SU-DHL-6 (cell line): Measurements from ENCODE around the gene CLCNKA.
"Not testable (repeated sequence)": the region's sequence is repeated elsewhere in the genome, so short reads cannot be mapped to it uniquely, and the experiment has no call there.

Source experiments
- H2AFZ ChIP-seq: fragments of 200-600 bp; sonication (generic); 2 replicates; pipeline ENCODE4 v1.6.1; 2014; ENCODE audit warnings: low read depth, mild to moderate bottlenecking, moderate library complexity, mixed read lengths, antibody characterized with exemption, low read length; ENCODE audit not compliant: severe bottlenecking
- H3F3A ChIP-seq: fragments of 200-600 bp; shearing (Covaris generic); 2 replicates; pipeline ENCODE4 v1.6.0; 2016; ENCODE audit warnings: antibody characterized with exemption, mild to moderate bottlenecking; ENCODE audit not compliant: insufficient read depth
- H3K27ac ChIP-seq: fragments of 200-600 bp; sonication (generic); 2 replicates; pipeline ENCODE4 v1.5.1; 2016; ENCODE audit warnings: low read depth, mild to moderate bottlenecking, low read length, moderate library complexity, mixed read lengths
- H3K27me3 ChIP-seq: fragments of 200-600 bp; sonication (generic), shearing (Covaris generic); 2 replicates; pipeline ENCODE4 v1.6.0; 2014; ENCODE audit warnings: mild to moderate bottlenecking, low read length
- H3K36me3 ChIP-seq: fragments of 200-600 bp; sonication (generic); 2 replicates; pipeline ENCODE4 v1.6.1; 2014; ENCODE audit warnings: mild to moderate bottlenecking, low read length, mixed read lengths
- H3K4me2 ChIP-seq: fragments of 300-600, 200-600 bp; shearing (Covaris generic), sonication (generic); 2 replicates; pipeline ENCODE4 v1.6.0; 2014; ENCODE audit warnings: low read length, low read depth, mild to moderate bottlenecking; ENCODE audit not compliant: poor library complexity, severe bottlenecking
- H3K4me3 ChIP-seq: fragments of 200-600 bp; sonication (generic); 2 replicates; pipeline ENCODE4 v1.5.1; 2014; ENCODE audit warnings: antibody characterized with exemption, low read length, mild to moderate bottlenecking, mixed read lengths; ENCODE audit not compliant: insufficient read depth, poor library complexity, severe bottlenecking
- H3K79me2 ChIP-seq: fragments of 200-600 bp; sonication (generic); 2 replicates; pipeline ENCODE4 v1.6.1; 2014; ENCODE audit warnings: mild to moderate bottlenecking, low read length, moderate library complexity; ENCODE audit not compliant: insufficient read depth
- H3K9ac ChIP-seq: fragments of 200-600 bp; sonication (generic); 2 replicates; pipeline ENCODE4 v1.7.0; 2014; ENCODE audit warnings: mild to moderate bottlenecking, low read length
- H3K9me2 ChIP-seq: fragments of 200-600 bp; sonication (generic); replicated peaks from 2 replicates; pipeline ENCODE4 v1.6.1; 2014; ENCODE audit warnings: low read length; ENCODE audit not compliant: insufficient read depth
- H3K9me3 ChIP-seq: fragments of 200-600 bp; sonication (generic); 2 replicates; pipeline ENCODE4 v1.6.1; 2014; ENCODE audit warnings: low read length, mixed read lengths; ENCODE audit not compliant: insufficient read depth
- H4K20me1 ChIP-seq: fragments of 200-600 bp; sonication (generic); 2 replicates; pipeline ENCODE4 v1.6.1; 2014; ENCODE audit warnings: low read depth, mild to moderate bottlenecking, antibody characterized with exemption, low read length, moderate library complexity, mixed read lengths
- EZH2phosphoT487 ChIP-seq: fragments of 200-600 bp; sonication (generic), shearing (Covaris generic); conservative IDR thresholded peaks from 2 replicates; pipeline ENCODE4 v1.6.1; 2018; ENCODE audit warnings: mild to moderate bottlenecking, antibody characterized with exemption, low read length, moderate library complexity, mixed read lengths
- TF ChIP-seq, protein P1 (sequence below): fragments of 200-600 bp; sonication (generic); IDR thresholded peaks from one replicate; pipeline ENCODE4 v1.5.1; 2017; ENCODE audit warnings: antibody characterized with exemption, mild to moderate bottlenecking, low read length, moderate library complexity; ENCODE audit not compliant: insufficient read depth, poor library complexity, severe bottlenecking

The CLCNKA gene

DNA sequence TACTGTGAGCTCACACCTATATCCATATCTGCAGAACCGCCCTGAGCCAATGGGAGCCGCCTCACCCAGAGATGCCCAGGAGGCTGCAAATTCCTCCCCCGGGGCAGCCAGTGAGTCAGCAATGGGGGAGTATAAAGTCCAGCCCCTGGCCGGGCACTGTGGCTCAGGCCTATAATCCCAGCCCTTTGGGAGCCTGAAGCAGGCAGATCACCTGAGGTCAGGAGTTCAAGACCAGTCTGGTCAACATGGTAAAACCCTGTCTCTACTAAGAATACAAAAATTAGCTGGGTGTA is 16.7 kb downstream of the CLCNKA start:
- H3K4me3 ChIP-seq: no peak overlapping the region
- H3K9me3 ChIP-seq: no peaks in the 10 kb centered on the region
- H3K79me2 ChIP-seq: no peaks in the 10 kb centered on the region
- H2AFZ ChIP-seq: no peak overlapping the region
- H4K20me1 ChIP-seq: no peaks in the 10 kb centered on the region
- H3K27me3 ChIP-seq: no peaks in the 10 kb centered on the region
- H3K27ac ChIP-seq: no peak overlapping the region
- no peaks in the 10 kb centered on the region for H3K36me3 ChIP-seq
- TF ChIP-seq EZH2phosphoT487: no peak
- TF ChIP-seq, protein P1, sequence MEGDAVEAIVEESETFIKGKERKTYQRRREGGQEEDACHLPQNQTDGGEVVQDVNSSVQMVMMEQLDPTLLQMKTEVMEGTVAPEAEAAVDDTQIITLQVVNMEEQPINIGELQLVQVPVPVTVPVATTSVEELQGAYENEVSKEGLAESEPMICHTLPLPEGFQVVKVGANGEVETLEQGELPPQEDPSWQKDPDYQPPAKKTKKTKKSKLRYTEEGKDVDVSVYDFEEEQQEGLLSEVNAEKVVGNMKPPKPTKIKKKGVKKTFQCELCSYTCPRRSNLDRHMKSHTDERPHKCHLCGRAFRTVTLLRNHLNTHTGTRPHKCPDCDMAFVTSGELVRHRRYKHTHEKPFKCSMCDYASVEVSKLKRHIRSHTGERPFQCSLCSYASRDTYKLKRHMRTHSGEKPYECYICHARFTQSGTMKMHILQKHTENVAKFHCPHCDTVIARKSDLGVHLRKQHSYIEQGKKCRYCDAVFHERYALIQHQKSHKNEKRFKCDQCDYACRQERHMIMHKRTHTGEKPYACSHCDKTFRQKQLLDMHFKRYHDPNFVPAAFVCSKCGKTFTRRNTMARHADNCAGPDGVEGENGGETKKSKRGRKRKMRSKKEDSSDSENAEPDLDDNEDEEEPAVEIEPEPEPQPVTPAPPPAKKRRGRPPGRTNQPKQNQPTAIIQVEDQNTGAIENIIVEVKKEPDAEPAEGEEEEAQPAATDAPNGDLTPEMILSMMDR: no peak
- no peaks in the 10 kb centered on the region for H3K9me2 ChIP-seq
- no peaks in the 10 kb centered on the region for H3F3A ChIP-seq
- H3K4me2 ChIP-seq: no peak overlapping the region
- no peak overlapping the region for H3K9ac ChIP-seq

DNA sequence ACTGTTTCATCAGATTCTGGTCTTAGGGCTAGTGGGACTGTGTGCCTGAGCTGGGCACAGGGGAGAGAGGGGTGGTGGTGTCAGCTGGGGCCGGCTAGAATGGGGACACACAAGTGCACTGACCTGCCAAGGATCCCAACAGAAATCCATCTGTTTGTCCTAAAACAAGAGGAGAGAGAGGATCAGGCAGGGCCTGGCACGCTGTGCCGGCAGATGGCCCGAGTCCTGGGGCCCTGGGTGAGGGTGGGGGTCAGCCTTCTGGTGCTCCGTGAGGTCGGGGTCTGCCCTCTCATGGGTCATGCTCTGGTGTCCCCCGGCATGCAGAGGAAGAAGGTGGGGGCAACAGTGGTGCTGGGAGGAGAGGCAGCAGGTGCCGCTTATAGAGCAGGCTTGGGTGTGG is 18.0 kb downstream of the CLCNKA start:
- H3K9ac ChIP-seq, H2AFZ ChIP-seq, H3K4me2 ChIP-seq, H3K4me3 ChIP-seq, H3F3A ChIP-seq, H3K9me3 ChIP-seq, H3K9me2 ChIP-seq, H3K36me3 ChIP-seq, H3K27ac ChIP-seq, H3K27me3 ChIP-seq, H4K20me1 ChIP-seq, H3K79me2 ChIP-seq: not testable (repeated sequence)

DNA sequence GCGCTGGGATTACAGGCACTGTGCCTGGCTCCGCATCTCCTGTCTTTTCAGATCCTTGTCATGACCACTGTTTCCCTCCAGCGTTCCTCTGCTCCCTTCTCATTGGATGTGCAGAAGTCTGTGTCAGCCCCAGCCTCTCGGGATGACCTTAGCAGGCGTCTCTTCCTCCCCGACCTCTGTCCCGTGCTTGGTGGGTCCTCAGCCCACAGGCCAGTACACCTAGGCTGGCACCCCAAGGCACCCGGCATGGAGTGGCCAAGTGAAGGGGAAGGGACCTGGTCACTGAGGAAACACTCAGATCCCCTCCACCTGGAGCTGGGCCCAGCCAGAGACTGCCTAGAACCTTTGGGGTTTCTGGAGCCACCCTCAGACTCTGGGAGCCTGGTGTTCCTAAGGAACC is 19.4 kb downstream of the CLCNKA start:
- no peak overlapping the region for H3K4me3 ChIP-seq
- H3K4me2 ChIP-seq: no peak overlapping the region
- no peaks in the 10 kb centered on the region for H3K27me3 ChIP-seq
- no peaks in the 10 kb centered on the region for H3K79me2 ChIP-seq
- H3K9me2 ChIP-seq: no peaks in the 10 kb centered on the region
- H3K27ac ChIP-seq: no peak overlapping the region
- no peak overlapping the region for H3K9ac ChIP-seq
- H2AFZ ChIP-seq: no peak overlapping the region
- TF ChIP-seq, protein P1: no peak
- H3F3A ChIP-seq: no peaks in the 10 kb centered on the region
- H4K20me1 ChIP-seq: no peaks in the 10 kb centered on the region
- no peaks in the 10 kb centered on the region for H3K9me3 ChIP-seq
- H3K36me3 ChIP-seq: no peaks in the 10 kb centered on the region

DNA sequence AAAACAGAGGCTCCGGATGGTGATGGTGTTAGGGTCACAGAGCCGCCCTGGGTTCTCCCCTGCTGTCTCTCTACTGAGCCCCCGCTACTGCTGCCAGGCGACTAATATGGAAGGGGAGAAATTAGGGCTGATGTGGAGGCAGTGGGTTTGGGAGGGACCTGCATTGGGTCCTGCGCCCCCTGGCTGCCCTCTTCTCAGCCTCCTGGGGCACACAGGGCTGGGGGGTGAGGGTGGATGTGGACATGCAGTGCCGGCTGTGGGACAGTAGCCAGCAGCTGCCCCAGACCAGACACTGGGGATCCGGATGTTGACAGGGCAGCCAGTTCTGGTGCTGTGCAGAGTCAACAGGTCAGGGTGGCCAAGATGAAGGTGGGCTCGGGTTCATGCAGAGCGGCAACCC is 20.3 kb downstream of the CLCNKA start:
- H2AFZ ChIP-seq: no peak overlapping the region
- no peak for TF ChIP-seq EZH2phosphoT487
- TF ChIP-seq, protein P1: no peak
- H3K9ac ChIP-seq: no peak overlapping the region

DNA sequence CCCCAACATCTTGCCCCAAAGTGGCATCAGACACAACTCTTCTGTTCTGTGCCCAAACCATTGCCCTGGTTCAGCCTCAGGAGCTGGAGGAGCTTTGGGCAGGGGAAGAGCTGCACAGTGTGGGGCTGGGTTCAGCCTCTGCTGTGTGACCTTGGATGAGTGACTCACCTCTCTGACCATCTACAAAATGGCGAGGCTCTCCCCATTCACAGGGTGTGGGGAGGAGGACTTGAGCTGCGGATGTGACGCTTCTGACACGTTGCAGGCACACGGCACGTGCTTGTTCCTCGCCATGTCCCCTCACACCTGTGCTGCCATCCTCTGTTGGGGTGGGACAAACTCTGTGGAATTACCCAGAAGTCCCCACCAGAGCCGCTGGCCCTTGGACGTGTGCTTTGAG is 20.8 kb downstream of the CLCNKA start:
- not testable (repeated sequence) for H2AFZ ChIP-seq, H3F3A ChIP-seq, H3K9me3 ChIP-seq, H3K9ac ChIP-seq, H3K9me2 ChIP-seq, H3K27me3 ChIP-seq, H3K27ac ChIP-seq, H3K4me2 ChIP-seq, H3K36me3 ChIP-seq, H4K20me1 ChIP-seq, H3K79me2 ChIP-seq, H3K4me3 ChIP-seq

More for the DNA sequence above, 20.3 kb downstream of the CLCNKA start:
- no peaks in the 10 kb centered on the region for H3K9me2 ChIP-seq
- no peaks in the 10 kb centered on the region for H3K9me3 ChIP-seq
- H4K20me1 ChIP-seq: no peaks in the 10 kb centered on the region
- H3K27ac ChIP-seq: no peak overlapping the region
- no peaks in the 10 kb centered on the region for H3F3A ChIP-seq
- no peaks in the 10 kb centered on the region for H3K79me2 ChIP-seq
- H3K4me3 ChIP-seq: no peak overlapping the region
- H3K4me2 ChIP-seq: no peak overlapping the region
- no peaks in the 10 kb centered on the region for H3K36me3 ChIP-seq
- no peaks in the 10 kb centered on the region for H3K27me3 ChIP-seq
